ENCODE measurements around the gene CSMD2.

- no peak for TF ChIP-seq POLR2A (IDR thresholded peaks at IDR 0.05; ENCODE audit: low read depth, low read length)
- TF ChIP-seq TAF1 (IDR thresholded peaks at IDR 0.05; ENCODE audit: borderline replicate concordance, low read depth, low read length), result no peak
- TF ChIP-seq POLR2AphosphoS5 (IDR thresholded peaks at IDR 0.05; ENCODE audit: low read depth, low read length), result no peak
These were observed 339.5 kb downstream of the CSMD2 start for GRCh38 chr1:33825506-33825905.

Measured in GM12892 (cell line).